Lower leg skin (tissue), 4 donors: ENCODE measurements around the gene LRSAM1. TPM values are rescaled to one million over a fixed set of nuclear protein-coding genes. Genes with fewer than 3 reads are reported as not detected.

Experiments used
- DNase-seq, 2 donors: peaks; one replicate each; pipeline ENCODE4 v3.0.0-alpha.2; 2019; ENCODE audit warnings: low spot score in 2 of 2
- H3K4me3 ChIP-seq: fragments of 200-600 bp; sonication (generic); 2 replicates; pipeline ENCODE4 v1.5.1; 2017; ENCODE audit warnings: mild to moderate bottlenecking, low read depth; ENCODE audit not compliant: poor library complexity, severe bottlenecking
- POLR2A ChIP-seq, 2 donors: fragments of 450-650 bp; IDR thresholded peaks; one replicate each; pipeline ENCODE4 v1.6.1; 2016 to 2017; ENCODE audit warnings: antibody characterized with exemption in 2 of 2, mild to moderate bottlenecking in 1 of 2, moderate library complexity in 1 of 2
- WGBS, 2 donors: methylation state at CpG; one replicate each; pipeline ENCODE4 v1.1.5; 2018; 5-methylcytosine and 5-hydroxymethylcytosine counted together
- intact Hi-C: fragments of 100-400 bp; cut with DNase I; formaldehyde crosslinking; loops from one replicate; pipeline ENCODE4 v1.15.0; 2023; ENCODE audit warnings: low total_unique reads
- total RNA-seq, 4 donors: library from RNA; depleted of rRNA; stranded (reverse); fragments of >200 nt; gene quantifications; one replicate each; pipeline ENCODE4 v1.1.0, GENCODE V29; 2016
- TF ChIP-seq, protein P1 (sequence below), 3 donors: fragments of 450-650 bp; IDR thresholded peaks; one replicate each; pipeline ENCODE4 v1.5.1; 2016; ENCODE audit warnings: antibody characterized with exemption in 3 of 3, mild to moderate bottlenecking in 3 of 3, moderate library complexity in 2 of 3

Gene LRSAM1
- total RNA-seq, 4 donors from 2014 or later: 37.9 to 47.9 (median 41.9) TPM

GRCh38 chr9:127502706-127503378 is 51.5 kb downstream of the LRSAM1 start:
- H3K4me3 ChIP-seq: no peak overlapping the region
- WGBS, 2 donors: 85 to 90% methylated on average over 17 to 21 of the region's 21 CpGs
- intact Hi-C loops: loop anchor here (5.0 to 10.0 kb wide), 3 partner anchors 84 to 422 kb away; no protein-coding TSS in a partner anchor
- no peak for TF ChIP-seq POLR2A (IDR thresholded peaks at IDR 0.05)
- TF ChIP-seq, protein P1, sequence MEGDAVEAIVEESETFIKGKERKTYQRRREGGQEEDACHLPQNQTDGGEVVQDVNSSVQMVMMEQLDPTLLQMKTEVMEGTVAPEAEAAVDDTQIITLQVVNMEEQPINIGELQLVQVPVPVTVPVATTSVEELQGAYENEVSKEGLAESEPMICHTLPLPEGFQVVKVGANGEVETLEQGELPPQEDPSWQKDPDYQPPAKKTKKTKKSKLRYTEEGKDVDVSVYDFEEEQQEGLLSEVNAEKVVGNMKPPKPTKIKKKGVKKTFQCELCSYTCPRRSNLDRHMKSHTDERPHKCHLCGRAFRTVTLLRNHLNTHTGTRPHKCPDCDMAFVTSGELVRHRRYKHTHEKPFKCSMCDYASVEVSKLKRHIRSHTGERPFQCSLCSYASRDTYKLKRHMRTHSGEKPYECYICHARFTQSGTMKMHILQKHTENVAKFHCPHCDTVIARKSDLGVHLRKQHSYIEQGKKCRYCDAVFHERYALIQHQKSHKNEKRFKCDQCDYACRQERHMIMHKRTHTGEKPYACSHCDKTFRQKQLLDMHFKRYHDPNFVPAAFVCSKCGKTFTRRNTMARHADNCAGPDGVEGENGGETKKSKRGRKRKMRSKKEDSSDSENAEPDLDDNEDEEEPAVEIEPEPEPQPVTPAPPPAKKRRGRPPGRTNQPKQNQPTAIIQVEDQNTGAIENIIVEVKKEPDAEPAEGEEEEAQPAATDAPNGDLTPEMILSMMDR (IDR thresholded peaks at IDR 0.05): no peak
- DNase-seq: no peak

DNA sequence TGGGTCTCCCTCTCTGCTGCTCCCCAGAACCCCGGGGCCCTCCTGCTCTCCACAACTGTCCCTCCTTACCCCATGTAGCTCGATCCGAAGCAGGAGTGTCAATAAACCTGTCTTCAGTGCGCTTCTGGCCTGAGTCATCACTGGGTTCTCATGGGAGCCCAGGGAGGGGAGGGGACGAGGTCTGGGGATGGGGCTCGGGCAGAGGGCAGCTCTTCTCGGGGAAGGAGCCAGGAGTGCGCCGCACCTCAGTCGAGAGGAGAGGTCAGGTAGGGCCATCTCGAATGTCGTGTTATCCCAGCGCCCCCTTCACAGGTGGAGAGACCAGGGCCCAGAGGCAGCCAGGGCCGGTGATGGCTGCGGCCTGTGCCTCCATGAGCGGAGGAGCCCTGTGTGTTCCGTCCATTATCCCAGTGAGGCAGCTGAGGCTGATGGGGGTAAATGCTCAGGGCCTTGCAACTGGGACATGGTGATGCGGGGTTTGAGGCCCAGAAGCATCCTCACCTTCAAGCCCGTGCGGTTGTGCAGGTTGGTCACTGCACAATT is 52.1 kb downstream of the LRSAM1 start:
- no peak for DNase-seq
- H3K4me3 ChIP-seq: no peak overlapping the region
- 89 to 90% methylated on average over 19 to 20 of the region's 20 CpGs for WGBS, 2 donors
- TF ChIP-seq, protein P1 (IDR thresholded peaks at IDR 0.05): no peak
- TF ChIP-seq POLR2A (IDR thresholded peaks at IDR 0.05): no peak
- intact Hi-C loops: loop anchor here (5.0 to 10.0 kb wide), 3 partner anchors 84 to 421 kb away; no protein-coding TSS in a partner anchor

- TF ChIP-seq, protein P1 (IDR thresholded peaks at IDR 0.05): peak in 1 of 3 donors; percentile 82
- no peak for TF ChIP-seq POLR2A (IDR thresholded peaks at IDR 0.05)
- DNase-seq: peak; percentile 80 to 96
- 46 to 56% methylated on average over 22 to 25 of the region's 25 CpGs for WGBS, 2 donors
- no peak overlapping the region for H3K4me3 ChIP-seq
- intact Hi-C loops: loop anchor here (5.0 to 10.0 kb wide), 3 partner anchors 83 to 421 kb away; no protein-coding TSS in a partner anchor
These were observed 52.9 kb downstream of the LRSAM1 start for GRCh38 chr9:127503947-127504886.

- no peak overlapping the region for H3K4me3 ChIP-seq
- WGBS, 2 donors: 71 to 84% methylated on average over 8 of the region's 8 CpGs
- TF ChIP-seq, protein P1 (IDR thresholded peaks at IDR 0.05): no peak
- no peak for TF ChIP-seq POLR2A (IDR thresholded peaks at IDR 0.05)
- intact Hi-C loops: loop anchor here (5.0 to 10.0 kb wide), 3 partner anchors 82 to 420 kb away; no protein-coding TSS in a partner anchor
- DNase-seq: no peak
These were observed 53.6 kb downstream of the LRSAM1 start for GRCh38 chr9:127504887-127505251.

GRCh38 chr9:127505396-127506116 is 54.2 kb downstream of the LRSAM1 start:
- TF ChIP-seq, protein P1 (IDR thresholded peaks at IDR 0.05): no peak
- no peak for TF ChIP-seq POLR2A (IDR thresholded peaks at IDR 0.05)
- no peak overlapping the region for H3K4me3 ChIP-seq
- DNase-seq: no peak
- WGBS, 2 donors: 76% methylated on average over 15 to 16 of the region's 16 CpGs
- intact Hi-C loops: loop anchor here (10.0 kb wide), 1 partner anchor 419 kb away; no protein-coding TSS in a partner anchor
